DOHH2 (cell line): ENCODE measurements around the gene RPRML.

Experiments
- EZH2phosphoT487 ChIP-seq: fragments of 200-600 bp; sonication (generic); IDR thresholded peaks from 2 replicates; pipeline ENCODE4 v1.6.1; 2017; ENCODE audit warnings: borderline replicate concordance, mild to moderate bottlenecking, antibody characterized with exemption, low read length, moderate library complexity, mixed read lengths
- TF ChIP-seq, protein P1 (sequence below): fragments of 200-600 bp; sonication (generic); IDR thresholded peaks from one replicate; pipeline ENCODE4 v1.5.1; 2014; ENCODE audit warnings: antibody characterized with exemption, mild to moderate bottlenecking, low read depth, low read length; ENCODE audit not compliant: poor library complexity, severe bottlenecking

DNA sequence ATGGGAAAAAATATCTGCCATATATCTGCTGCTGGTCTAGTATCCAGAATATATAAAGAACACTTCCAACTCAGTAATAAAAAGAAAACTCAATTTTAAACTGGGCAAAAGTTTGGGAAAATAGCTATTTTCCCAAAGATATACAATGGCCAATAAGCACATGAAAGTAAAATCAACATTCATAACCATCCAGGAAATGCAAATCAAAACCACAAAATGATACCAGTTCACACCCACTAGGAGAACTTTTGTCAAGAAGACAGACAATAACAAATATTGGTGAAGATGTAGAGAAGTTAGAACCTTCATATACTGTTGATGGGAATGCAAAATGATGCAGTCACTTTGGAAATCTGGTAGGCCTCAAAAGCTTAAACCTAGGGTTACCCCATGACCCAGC is 33.4 kb upstream of the RPRML start:
- TF ChIP-seq, protein P1, sequence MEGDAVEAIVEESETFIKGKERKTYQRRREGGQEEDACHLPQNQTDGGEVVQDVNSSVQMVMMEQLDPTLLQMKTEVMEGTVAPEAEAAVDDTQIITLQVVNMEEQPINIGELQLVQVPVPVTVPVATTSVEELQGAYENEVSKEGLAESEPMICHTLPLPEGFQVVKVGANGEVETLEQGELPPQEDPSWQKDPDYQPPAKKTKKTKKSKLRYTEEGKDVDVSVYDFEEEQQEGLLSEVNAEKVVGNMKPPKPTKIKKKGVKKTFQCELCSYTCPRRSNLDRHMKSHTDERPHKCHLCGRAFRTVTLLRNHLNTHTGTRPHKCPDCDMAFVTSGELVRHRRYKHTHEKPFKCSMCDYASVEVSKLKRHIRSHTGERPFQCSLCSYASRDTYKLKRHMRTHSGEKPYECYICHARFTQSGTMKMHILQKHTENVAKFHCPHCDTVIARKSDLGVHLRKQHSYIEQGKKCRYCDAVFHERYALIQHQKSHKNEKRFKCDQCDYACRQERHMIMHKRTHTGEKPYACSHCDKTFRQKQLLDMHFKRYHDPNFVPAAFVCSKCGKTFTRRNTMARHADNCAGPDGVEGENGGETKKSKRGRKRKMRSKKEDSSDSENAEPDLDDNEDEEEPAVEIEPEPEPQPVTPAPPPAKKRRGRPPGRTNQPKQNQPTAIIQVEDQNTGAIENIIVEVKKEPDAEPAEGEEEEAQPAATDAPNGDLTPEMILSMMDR, result no peak
- no peak for TF ChIP-seq EZH2phosphoT487
